ENCODE measurements around the gene USH2A. TPM values are rescaled to one million over a fixed set of nuclear protein-coding genes. Genes with fewer than 3 reads are reported as not detected.

USH2A gene
- total RNA-seq, 2 donors from 2014 or later = 0.62 to 3.1 TPM

DNA sequence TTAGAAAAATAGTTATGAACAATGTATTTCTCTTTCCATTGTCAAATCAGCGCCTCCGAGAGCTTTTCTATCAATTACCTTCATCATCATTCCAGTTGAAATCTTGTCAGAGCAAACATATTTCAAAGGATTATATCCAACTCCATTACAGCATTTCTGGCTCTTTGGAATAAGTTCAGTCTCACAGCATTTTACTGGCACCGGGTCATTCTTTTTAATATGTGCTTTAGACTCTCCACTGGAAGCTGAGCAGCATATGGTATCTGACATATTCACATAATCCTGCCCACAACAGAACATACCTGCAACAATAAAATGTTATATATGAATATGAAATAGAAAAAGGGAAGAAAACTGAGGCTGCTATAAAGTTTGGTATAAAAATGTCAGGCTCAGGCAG, 633.3 kb downstream of the USH2A start:
- Histone ChIP-seq H3K4me3 (ENCODE audit: low read length) (no peak overlapping the region), H3K27me3 (ENCODE audit: control insufficient read depth, insufficient read depth, low read length, poor library complexity, severe bottlenecking) (no peaks in the 10 kb centered on the region), H3K9ac (ENCODE audit: extremely low read depth, low read length, poor library complexity, severe bottlenecking) (no peak overlapping the region), H3K4me1 (ENCODE audit: control insufficient read depth, insufficient read depth, low read length) (no peaks in the 10 kb centered on the region), H3K9me3 (ENCODE audit: control insufficient read depth, low read length) (no peaks in the 10 kb centered on the region), H3K27ac (ENCODE audit: low read depth, low read length) (no peak overlapping the region), H3K36me3 (ENCODE audit: control insufficient read depth, insufficient read depth, low read length) (no peaks in the 10 kb centered on the region)
- no peaks in the 10 kb centered on the region for H3K36me3 Mint-ChIP-seq (ENCODE audit: low read depth)
- no peak overlapping the region for H3K4me3 Mint-ChIP-seq
- 89% methylated on average over 3 of the region's 3 CpGs; no CpG with 5 or more reads in 1 of the 2 experiments for WGBS, 2 experiments (ENCODE audit: insufficient coverage in 1 of 2, insufficient read length in 1 of 2)
- H3K27ac Mint-ChIP-seq = no peak overlapping the region
- H3K9me3 Mint-ChIP-seq = no peaks in the 10 kb centered on the region
- no peak for DNase-seq
- no peaks in the 10 kb centered on the region for H3K27me3 Mint-ChIP-seq (ENCODE audit: insufficient read depth)
- H3K4me1 Mint-ChIP-seq = peaks cover 3% of the 10 kb centered on the region
- TF ChIP-seq, protein P1, sequence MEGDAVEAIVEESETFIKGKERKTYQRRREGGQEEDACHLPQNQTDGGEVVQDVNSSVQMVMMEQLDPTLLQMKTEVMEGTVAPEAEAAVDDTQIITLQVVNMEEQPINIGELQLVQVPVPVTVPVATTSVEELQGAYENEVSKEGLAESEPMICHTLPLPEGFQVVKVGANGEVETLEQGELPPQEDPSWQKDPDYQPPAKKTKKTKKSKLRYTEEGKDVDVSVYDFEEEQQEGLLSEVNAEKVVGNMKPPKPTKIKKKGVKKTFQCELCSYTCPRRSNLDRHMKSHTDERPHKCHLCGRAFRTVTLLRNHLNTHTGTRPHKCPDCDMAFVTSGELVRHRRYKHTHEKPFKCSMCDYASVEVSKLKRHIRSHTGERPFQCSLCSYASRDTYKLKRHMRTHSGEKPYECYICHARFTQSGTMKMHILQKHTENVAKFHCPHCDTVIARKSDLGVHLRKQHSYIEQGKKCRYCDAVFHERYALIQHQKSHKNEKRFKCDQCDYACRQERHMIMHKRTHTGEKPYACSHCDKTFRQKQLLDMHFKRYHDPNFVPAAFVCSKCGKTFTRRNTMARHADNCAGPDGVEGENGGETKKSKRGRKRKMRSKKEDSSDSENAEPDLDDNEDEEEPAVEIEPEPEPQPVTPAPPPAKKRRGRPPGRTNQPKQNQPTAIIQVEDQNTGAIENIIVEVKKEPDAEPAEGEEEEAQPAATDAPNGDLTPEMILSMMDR (conservative IDR thresholded peaks at IDR 0.05) = no peak

GRCh38 chr1:215786997-215787396, 636.3 kb downstream of the USH2A start:
- Mint-ChIP-seq H3K27ac (no peak overlapping the region), H3K4me3 (no peak overlapping the region), H3K4me1 (peaks cover 3% of the 10 kb centered on the region), H3K9me3 (no peaks in the 10 kb centered on the region), H3K27me3 (ENCODE audit: insufficient read depth) (no peaks in the 10 kb centered on the region), H3K36me3 (ENCODE audit: low read depth) (no peaks in the 10 kb centered on the region)
- Histone ChIP-seq H3K4me3 (ENCODE audit: low read length) (no peak overlapping the region), H3K9me3 (ENCODE audit: control insufficient read depth, low read length) (no peaks in the 10 kb centered on the region), H3K27ac (ENCODE audit: low read depth, low read length) (no peak overlapping the region), H3K36me3 (ENCODE audit: control insufficient read depth, insufficient read depth, low read length) (no peaks in the 10 kb centered on the region), H3K27me3 (ENCODE audit: control insufficient read depth, insufficient read depth, low read length, poor library complexity, severe bottlenecking) (no peaks in the 10 kb centered on the region), H3K4me1 (ENCODE audit: control insufficient read depth, insufficient read depth, low read length) (no peaks in the 10 kb centered on the region), H3K9ac (ENCODE audit: extremely low read depth, low read length, poor library complexity, severe bottlenecking) (no peak overlapping the region)
- TF ChIP-seq, protein P1 (conservative IDR thresholded peaks at IDR 0.05) = no peak
- no peak for DNase-seq

DNA sequence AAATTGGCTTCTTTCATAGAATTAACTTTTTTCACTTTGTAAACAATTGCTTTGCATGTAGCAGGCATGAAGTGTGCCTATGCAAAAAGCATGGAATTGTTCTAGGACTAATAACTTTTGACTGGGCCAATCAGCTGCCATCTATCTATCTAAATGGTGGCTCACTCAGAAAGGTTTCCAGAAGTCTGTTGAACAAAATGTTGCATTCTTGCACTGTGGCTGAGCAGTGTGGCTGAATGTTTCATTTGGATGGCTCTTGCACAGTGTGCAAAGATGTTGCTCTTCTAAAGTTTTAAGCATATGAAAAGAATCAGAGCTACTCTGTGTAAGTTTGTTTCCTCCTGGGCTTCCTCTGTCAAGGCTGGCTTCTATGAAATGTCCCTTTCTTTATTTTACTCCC, 642.6 kb downstream of the USH2A start:
- no peak for DNase-seq
- no peaks in the 10 kb centered on the region for H3K9me3 Mint-ChIP-seq
- no peak overlapping the region for H3K4me3 Mint-ChIP-seq
- Histone ChIP-seq H3K27me3 (ENCODE audit: control insufficient read depth, insufficient read depth, low read length, poor library complexity, severe bottlenecking) (no peaks in the 10 kb centered on the region), H3K36me3 (ENCODE audit: control insufficient read depth, insufficient read depth, low read length) (no peaks in the 10 kb centered on the region), H3K9ac (ENCODE audit: extremely low read depth, low read length, poor library complexity, severe bottlenecking) (no peak overlapping the region), H3K4me1 (ENCODE audit: control insufficient read depth, insufficient read depth, low read length) (peaks cover 7% of the 10 kb centered on the region), H3K9me3 (ENCODE audit: control insufficient read depth, low read length) (no peaks in the 10 kb centered on the region), H3K27ac (ENCODE audit: low read depth, low read length) (no peak overlapping the region), H3K4me3 (ENCODE audit: low read length) (no peak overlapping the region)
- H3K4me1 Mint-ChIP-seq = peaks cover 11% of the 10 kb centered on the region
- H3K27me3 Mint-ChIP-seq (ENCODE audit: insufficient read depth) = no peaks in the 10 kb centered on the region
- TF ChIP-seq, protein P1 (conservative IDR thresholded peaks at IDR 0.05) = no peak
- H3K36me3 Mint-ChIP-seq (ENCODE audit: low read depth) = no peaks in the 10 kb centered on the region
- no peak overlapping the region for H3K27ac Mint-ChIP-seq

Data from endodermal cell (in vitro differentiated cells).